Keratinocyte (primary cell): ENCODE data around the gene C16orf82. TPM values are rescaled to one million over a fixed set of nuclear protein-coding genes. Genes with fewer than 3 reads are reported as not detected.

Experiments used
- DNase-seq: peaks from one replicate; pipeline ENCODE4 v3.0.0-alpha.2; 2011; ENCODE audit warnings: low read depth, missing footprints, low spot score
- FAIRE-seq: peaks from 2 replicates; lab custom pipeline; 2011; peaks lifted over from hg19 to GRCh38; lab: Jason Lieb, UNC
- H2AFZ ChIP-seq: 2 replicates; pipeline ENCODE4 v1.6.0; 2012; ENCODE audit warnings: low read length, control low read depth, inconsistent platforms; ENCODE audit not compliant: control insufficient read depth
- H3K27ac ChIP-seq: 2 replicates; pipeline ENCODE4 v1.5.1; 2011; ENCODE audit warnings: low read length; ENCODE audit not compliant: control insufficient read depth, insufficient read depth
- H3K27me3 ChIP-seq: 3 replicates; pipeline ENCODE4 v1.6.0; 2011; ENCODE audit warnings: low read length; ENCODE audit not compliant: control insufficient read depth, insufficient read depth; ENCODE audit errors: extremely low read depth
- H3K36me3 ChIP-seq, 2 experiments: 2 replicates in 1 of 2; 3 replicates in 1 of 2; pipeline ENCODE4 v1.5.1; 2011; ENCODE audit warnings: low read length in 2 of 2, mild to moderate bottlenecking in 1 of 2; ENCODE audit not compliant: control insufficient read depth in 2 of 2, insufficient read depth in 2 of 2; ENCODE audit errors: extremely low read depth in 1 of 2
- H3K4me1 ChIP-seq: 3 replicates; pipeline ENCODE4 v1.5.1; 2011; ENCODE audit warnings: low read length; ENCODE audit not compliant: control insufficient read depth, insufficient read depth; ENCODE audit errors: extremely low read depth
- H3K4me2 ChIP-seq: 3 replicates; pipeline ENCODE4 v1.6.0; 2011; ENCODE audit warnings: low read depth, low read length; ENCODE audit not compliant: control insufficient read depth, insufficient read depth; ENCODE audit errors: extremely low read depth
- H3K4me3 ChIP-seq, 3 experiments: fragments of 200-600 bp in 1 of 3; sonication (generic) in 1 of 3; 2 replicates in 2 of 3; 3 replicates in 1 of 3; pipeline ENCODE4 v1.5.1; 2011 to 2016; ENCODE audit warnings: low read length in 3 of 3, mild to moderate bottlenecking in 3 of 3, control low read depth in 2 of 3, inconsistent platforms in 1 of 3, low read depth in 1 of 3, mixed read lengths in 1 of 3, mixed run types in 1 of 3, moderate library complexity in 1 of 3; ENCODE audit not compliant: control insufficient read depth in 2 of 3, insufficient read depth in 2 of 3; ENCODE audit errors: extremely low read depth in 1 of 3
- H3K79me2 ChIP-seq: 2 replicates; pipeline ENCODE4 v1.6.0; 2012; ENCODE audit warnings: low read length; ENCODE audit not compliant: control insufficient read depth, insufficient read depth
- H3K9ac ChIP-seq: 3 replicates; pipeline ENCODE4 v1.6.0; 2011; ENCODE audit warnings: low read length; ENCODE audit not compliant: control insufficient read depth, insufficient read depth; ENCODE audit errors: extremely low read depth
- H3K9me1 ChIP-seq: 3 replicates; pipeline ENCODE4 v1.6.0; 2011; ENCODE audit warnings: low read length; ENCODE audit not compliant: control insufficient read depth, insufficient read depth; ENCODE audit errors: extremely low read depth
- H3K9me3 ChIP-seq: 2 replicates; pipeline ENCODE4 v1.5.1; 2012; ENCODE audit warnings: low read depth, low read length; ENCODE audit not compliant: control insufficient read depth
- H4K20me1 ChIP-seq: 3 replicates; pipeline ENCODE4 v1.6.0; 2011; ENCODE audit warnings: low read length; ENCODE audit not compliant: control insufficient read depth, insufficient read depth; ENCODE audit errors: extremely low read depth
- CTCF ChIP-seq, 3 experiments: IDR thresholded peaks in 1 of 3; conservative IDR thresholded peaks in 1 of 3; optimal IDR thresholded peaks in 1 of 3; 2 replicates in 2 of 3; 3 replicates in 1 of 3; pipeline versions ENCODE3 to v1.5.1; 2011; ENCODE audit warnings: low read length in 3 of 3, mild to moderate bottlenecking in 3 of 3, moderate library complexity in 2 of 3, control low read depth in 1 of 3, inconsistent platforms in 1 of 3; ENCODE audit not compliant: insufficient read depth in 2 of 3; ENCODE audit errors: extremely low read depth in 1 of 3
- EZH2 ChIP-seq: IDR thresholded peaks from one replicate; pipeline ENCODE4 v1.6.1; 2012; ENCODE audit warnings: inconsistent platforms, mild to moderate bottlenecking, low read length, moderate library complexity
- dilution Hi-C: fragments of 300-500 bp; cut with MboI; formaldehyde crosslinking; loops from one replicate; pipeline ENCODE4 v1.7.0; 2020; ENCODE audit warnings: low sequenced_read_pairs; ENCODE audit not compliant: extremely low pct_ligation_motif_present
- polyA plus RNA-seq, 5 experiments: library from polyadenylated mRNA; depleted of rRNA in 3 of 5; stranded (reverse) in 3 of 5; stranded (forward) in 1 of 5; unstranded in 1 of 5; fragments of >200 nt; gene quantifications; 1 replicate in 1 of 5; 2 replicates in 3 of 5; 3 replicates in 1 of 5; pipeline versions ENCODE4 v1.2.1 to v1.2.3, GENCODE V29; 2011 to 2012; ENCODE audit warnings: missing spikeins in 2 of 5, low read depth in 1 of 5, low replicate concordance in 1 of 5

The C16orf82 gene
- polyA plus RNA-seq, 1 donor (not counting 4 experiments of a cell fraction or from before 2014, with no cell fraction given): not detected

DNA sequence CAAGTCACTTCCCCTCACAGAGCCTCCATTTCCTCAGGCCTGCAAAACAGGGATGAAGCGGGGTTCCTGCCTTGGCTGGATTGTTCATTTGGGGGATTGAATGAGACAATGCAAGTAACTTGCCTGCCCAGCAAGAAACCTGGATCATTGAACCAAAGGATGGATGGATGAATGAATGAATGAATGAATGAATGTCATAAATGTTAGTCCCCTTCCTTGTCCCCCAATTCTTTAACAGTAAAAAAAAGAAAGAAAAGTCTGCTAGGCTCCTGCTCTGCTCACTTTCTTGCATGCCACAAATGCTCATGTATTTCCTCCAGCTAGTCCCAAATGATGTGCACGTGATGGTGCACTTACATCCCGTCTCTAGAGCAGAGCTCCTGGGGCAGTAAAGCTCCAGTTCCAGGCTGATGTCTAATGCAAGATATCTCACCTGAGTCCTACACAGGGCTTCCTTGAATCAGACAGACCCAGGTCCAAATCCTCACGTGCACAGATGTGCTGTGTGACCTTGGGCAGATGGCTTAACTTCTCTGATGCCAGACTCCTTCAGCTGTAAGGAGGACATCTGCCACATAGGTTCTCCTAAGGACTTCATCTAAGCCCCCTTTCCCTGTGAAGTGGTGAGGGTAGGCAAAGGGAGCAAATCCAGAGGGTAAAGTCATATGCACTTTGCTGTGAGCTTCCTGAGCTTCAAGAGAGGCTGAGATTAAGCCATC is 45.5 kb downstream of the C16orf82 start:
- no peak overlapping the region for H3K9ac ChIP-seq
- H4K20me1 ChIP-seq: no peaks in the 10 kb centered on the region
- no peaks in the 10 kb centered on the region for H3K36me3 ChIP-seq
- dilution Hi-C loops: no loop called here
- H3K4me2 ChIP-seq: no peak overlapping the region
- FAIRE-seq: no peak
- no peak overlapping the region for H3K4me3 ChIP-seq
- no peak overlapping the region for H3K27ac ChIP-seq
- TF ChIP-seq CTCF (optimal IDR thresholded peaks at IDR 0.05 in 1 of 3, IDR thresholded peaks at IDR 0.05 in 1 of 3, conservative IDR thresholded peaks at IDR 0.05 in 1 of 3; ENCODE audit: extremely low read depth in 1 of 3, insufficient read depth in 2 of 3, low read length in 3 of 3): no peak
- TF ChIP-seq EZH2: no peak
- H3K4me1 ChIP-seq: no peaks in the 10 kb centered on the region
- H2AFZ ChIP-seq: no peak overlapping the region
- peaks cover 7% of the 10 kb centered on the region for H3K27me3 ChIP-seq
- no peaks in the 10 kb centered on the region for H3K9me3 ChIP-seq
- DNase-seq: no peak
- H3K9me1 ChIP-seq: no peaks in the 10 kb centered on the region
- no peaks in the 10 kb centered on the region for H3K79me2 ChIP-seq

DNA sequence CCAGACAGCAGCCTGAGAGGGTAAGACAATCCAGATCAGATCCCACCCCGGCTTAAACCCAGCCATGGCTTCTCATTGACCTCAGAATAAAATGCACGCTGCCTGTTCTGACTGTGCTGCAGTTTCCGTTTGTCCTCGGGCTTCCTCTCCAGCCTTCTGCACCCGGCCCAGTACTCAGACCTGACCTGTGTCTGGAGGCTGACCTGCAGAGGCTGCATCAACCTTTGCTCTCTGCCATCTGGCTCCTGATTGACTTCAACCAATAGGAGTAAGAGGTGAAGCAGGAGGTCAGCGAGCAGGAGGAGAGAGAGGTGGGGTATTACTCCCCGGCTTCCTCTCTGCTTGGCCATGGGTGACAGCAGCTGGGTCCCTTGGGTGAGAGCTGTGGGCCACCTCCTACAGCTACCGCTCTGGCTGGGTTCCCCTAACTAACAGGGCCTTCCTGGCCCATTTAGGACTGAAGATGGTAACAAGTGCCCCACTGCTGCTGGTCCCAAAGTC is 46.7 kb downstream of the C16orf82 start:
- Histone ChIP-seq H3K9me3 (no peaks in the 10 kb centered on the region), H3K36me3 (no peaks in the 10 kb centered on the region), H3K27me3 (peaks cover 7% of the 10 kb centered on the region), H3K4me2 (no peak overlapping the region), H3K9ac (no peak overlapping the region), H3K27ac (no peak overlapping the region), H3K9me1 (no peaks in the 10 kb centered on the region), H4K20me1 (no peaks in the 10 kb centered on the region), H3K4me3 (no peak overlapping the region), H3K79me2 (no peaks in the 10 kb centered on the region), H3K4me1 (no peaks in the 10 kb centered on the region), H2AFZ (no peak overlapping the region)
- TF ChIP-seq EZH2: no peak
- no peak for TF ChIP-seq CTCF (optimal IDR thresholded peaks at IDR 0.05 in 1 of 3, IDR thresholded peaks at IDR 0.05 in 1 of 3, conservative IDR thresholded peaks at IDR 0.05 in 1 of 3; ENCODE audit: extremely low read depth in 1 of 3, insufficient read depth in 2 of 3, low read length in 3 of 3)
- DNase-seq: no peak
- FAIRE-seq: no peak
- dilution Hi-C loops: no loop called here
